ENCODE results near the gene SLC7A14. TPM values are rescaled to one million over a fixed set of nuclear protein-coding genes. Genes with fewer than 3 reads are reported as not detected.

Gene SLC7A14
- total RNA-seq, 4 donors from 2014 or later: not detected

DNA sequence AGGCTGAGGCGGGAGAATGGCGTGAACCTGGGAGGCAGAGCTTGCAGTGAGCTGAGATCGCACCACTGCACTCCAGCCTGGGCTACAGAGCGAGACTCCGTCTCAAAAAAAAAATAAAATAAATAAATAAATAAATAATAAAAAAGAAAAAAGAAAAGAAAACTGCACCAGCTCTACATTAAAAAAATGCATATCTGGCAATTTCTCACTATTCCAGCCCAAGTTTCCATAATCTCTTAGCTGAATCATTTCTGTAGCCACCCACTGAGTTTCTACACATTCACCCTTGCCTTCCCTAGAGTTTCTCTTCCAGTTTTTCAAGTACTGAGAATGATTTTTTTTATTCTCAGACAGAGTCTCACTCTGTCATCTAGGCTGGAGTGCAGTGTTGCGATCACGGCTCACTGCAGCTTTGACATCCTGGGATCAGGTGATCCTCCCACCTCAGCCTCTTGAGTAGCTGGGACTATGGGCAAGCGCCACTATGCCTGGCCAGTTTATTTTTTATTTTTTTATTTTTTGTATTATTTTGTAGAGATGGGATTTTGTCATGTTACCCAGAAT lies 24.5 kb upstream of the SLC7A14 start:
- H3K4me3 ChIP-seq (ENCODE audit: low read depth, poor library complexity, severe bottlenecking): no peak overlapping the region
- WGBS, 2 donors: 95 to 97% methylated on average over 8 of the region's 8 CpGs
- TF ChIP-seq POLR2A (IDR thresholded peaks at IDR 0.05): no peak
- no peak for DNase-seq (ENCODE audit: low spot score in 2 of 2)
- intact Hi-C loops (cut with DNase I; ENCODE audit: low total_unique reads): no loop called here

DNA sequence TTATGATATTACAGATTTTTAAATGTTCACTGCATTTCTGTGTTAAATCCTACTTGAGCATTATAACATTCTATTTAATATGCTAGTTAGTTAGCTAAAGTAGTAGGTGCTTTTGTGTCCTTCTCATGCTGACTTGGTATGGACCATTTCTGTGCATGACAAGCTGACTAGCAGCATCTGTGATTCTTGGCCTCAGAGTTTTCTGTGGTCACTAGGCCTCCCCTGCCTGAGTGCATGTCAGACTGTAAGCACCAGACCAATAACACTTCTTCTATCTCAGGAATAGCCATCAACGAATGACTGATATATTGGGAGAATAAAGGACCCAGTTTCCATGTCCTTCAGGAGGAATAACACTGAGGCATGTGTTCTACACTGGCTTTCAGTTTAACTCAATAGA lies 22.6 kb upstream of the SLC7A14 start:
- DNase-seq (ENCODE audit: low spot score in 2 of 2): no peak
- 73 to 80% methylated on average over 1 of the region's 1 CpG for WGBS, 2 donors
- no peak overlapping the region for H3K4me3 ChIP-seq (ENCODE audit: low read depth, poor library complexity, severe bottlenecking)
- intact Hi-C loops (cut with DNase I; ENCODE audit: low total_unique reads): no loop called here
- TF ChIP-seq POLR2A (IDR thresholded peaks at IDR 0.05): no peak
- TF ChIP-seq, protein P1, sequence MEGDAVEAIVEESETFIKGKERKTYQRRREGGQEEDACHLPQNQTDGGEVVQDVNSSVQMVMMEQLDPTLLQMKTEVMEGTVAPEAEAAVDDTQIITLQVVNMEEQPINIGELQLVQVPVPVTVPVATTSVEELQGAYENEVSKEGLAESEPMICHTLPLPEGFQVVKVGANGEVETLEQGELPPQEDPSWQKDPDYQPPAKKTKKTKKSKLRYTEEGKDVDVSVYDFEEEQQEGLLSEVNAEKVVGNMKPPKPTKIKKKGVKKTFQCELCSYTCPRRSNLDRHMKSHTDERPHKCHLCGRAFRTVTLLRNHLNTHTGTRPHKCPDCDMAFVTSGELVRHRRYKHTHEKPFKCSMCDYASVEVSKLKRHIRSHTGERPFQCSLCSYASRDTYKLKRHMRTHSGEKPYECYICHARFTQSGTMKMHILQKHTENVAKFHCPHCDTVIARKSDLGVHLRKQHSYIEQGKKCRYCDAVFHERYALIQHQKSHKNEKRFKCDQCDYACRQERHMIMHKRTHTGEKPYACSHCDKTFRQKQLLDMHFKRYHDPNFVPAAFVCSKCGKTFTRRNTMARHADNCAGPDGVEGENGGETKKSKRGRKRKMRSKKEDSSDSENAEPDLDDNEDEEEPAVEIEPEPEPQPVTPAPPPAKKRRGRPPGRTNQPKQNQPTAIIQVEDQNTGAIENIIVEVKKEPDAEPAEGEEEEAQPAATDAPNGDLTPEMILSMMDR (IDR thresholded peaks at IDR 0.05): no peak

DNA sequence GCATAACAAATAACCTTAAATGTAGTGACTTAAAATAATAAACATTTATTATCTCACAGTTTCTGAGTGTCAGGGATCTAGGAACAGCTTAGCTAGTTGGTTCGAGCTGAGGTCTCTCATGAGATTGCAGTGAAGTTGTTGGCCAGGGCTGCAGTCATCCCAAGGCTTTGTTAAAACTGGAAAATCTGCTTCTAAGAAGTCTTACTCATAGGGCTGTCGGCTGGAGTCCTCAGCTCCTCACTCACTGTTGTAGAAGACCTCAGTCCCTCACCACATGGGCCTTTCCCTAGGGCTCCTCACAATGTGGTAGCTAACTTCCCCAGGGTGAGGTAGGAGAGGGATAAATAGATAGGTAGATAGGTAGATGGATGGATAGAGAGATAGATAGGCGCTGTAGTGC lies 20.8 kb upstream of the SLC7A14 start:
- TF ChIP-seq, protein P1 (IDR thresholded peaks at IDR 0.05): no peak
- TF ChIP-seq POLR2A (IDR thresholded peaks at IDR 0.05): no peak
- DNase-seq (ENCODE audit: low spot score in 2 of 2): no peak
- 69 to 81% methylated on average over 3 of the region's 3 CpGs for WGBS, 2 donors
- H3K4me3 ChIP-seq (ENCODE audit: low read depth, poor library complexity, severe bottlenecking): no peak overlapping the region
- intact Hi-C loops (cut with DNase I; ENCODE audit: low total_unique reads): no loop called here

DNA sequence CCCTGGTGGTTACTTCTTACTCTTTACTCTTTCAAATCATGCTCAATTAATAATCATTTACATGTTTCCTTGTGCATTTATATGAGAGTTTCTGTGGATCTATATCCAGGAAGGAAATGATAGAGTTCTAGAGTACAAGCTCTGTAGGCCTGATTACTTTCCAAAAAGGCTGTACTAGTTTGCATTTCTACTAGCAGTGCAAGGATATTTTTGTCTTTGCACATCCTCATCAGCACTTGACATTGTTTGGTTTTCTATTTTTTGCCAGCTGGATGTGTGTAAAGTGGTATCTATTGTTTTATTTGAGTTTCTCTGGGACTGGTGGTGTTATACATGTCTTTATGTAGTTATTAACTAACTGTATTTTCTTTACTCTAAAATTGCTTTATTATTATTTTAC lies 19.6 kb upstream of the SLC7A14 start:
- no peak overlapping the region for H3K4me3 ChIP-seq (ENCODE audit: low read depth, poor library complexity, severe bottlenecking)
- no peak for TF ChIP-seq POLR2A (IDR thresholded peaks at IDR 0.05)
- TF ChIP-seq, protein P1 (IDR thresholded peaks at IDR 0.05): no peak
- DNase-seq (ENCODE audit: low spot score in 2 of 2): no peak
- intact Hi-C loops (cut with DNase I; ENCODE audit: low total_unique reads): no loop called here

DNA sequence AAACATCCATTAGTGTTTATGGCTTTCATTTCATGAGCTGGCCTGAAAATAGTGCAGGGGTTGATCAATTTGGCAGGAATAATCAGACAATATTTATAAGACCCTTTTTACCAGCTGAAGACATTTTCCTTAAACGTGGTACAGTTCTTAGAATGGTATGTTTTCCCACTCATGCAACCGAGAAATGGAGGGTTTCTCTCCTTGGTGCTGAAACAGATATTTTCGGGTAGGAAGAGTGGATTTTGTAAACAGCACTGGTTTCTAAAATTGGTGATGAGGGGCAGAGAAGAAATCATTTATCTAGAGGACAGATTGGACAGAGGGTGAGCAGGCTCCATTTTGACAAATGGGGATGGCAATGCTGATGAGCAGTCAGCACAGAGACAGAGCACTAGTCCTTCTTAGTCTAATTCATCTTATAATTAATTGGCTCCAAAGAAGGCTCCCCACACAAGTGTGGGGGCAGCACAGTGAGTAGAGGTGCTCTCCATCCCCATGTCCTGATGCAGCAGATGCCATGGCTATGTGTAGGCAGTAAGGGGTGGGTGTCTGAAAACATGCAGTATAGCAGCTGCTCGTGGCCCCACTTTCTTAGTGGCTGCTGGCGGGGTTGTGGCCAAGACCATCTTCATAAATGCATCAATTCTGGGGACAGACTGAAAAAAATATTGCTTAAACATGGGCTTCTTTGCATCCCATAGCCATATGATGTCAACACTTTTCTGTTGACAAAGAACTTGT lies 18.1 kb upstream of the SLC7A14 start:
- TF ChIP-seq POLR2A (IDR thresholded peaks at IDR 0.05): no peak
- TF ChIP-seq, protein P1 (IDR thresholded peaks at IDR 0.05): no peak
- no peak for DNase-seq (ENCODE audit: low spot score in 2 of 2)
- intact Hi-C loops (cut with DNase I; ENCODE audit: low total_unique reads): no loop called here
- whole genome bisulfite sequencing, 2 donors: 39 to 43% methylated on average over 5 of the region's 5 CpGs
- no peak overlapping the region for H3K4me3 ChIP-seq (ENCODE audit: low read depth, poor library complexity, severe bottlenecking)

DNA sequence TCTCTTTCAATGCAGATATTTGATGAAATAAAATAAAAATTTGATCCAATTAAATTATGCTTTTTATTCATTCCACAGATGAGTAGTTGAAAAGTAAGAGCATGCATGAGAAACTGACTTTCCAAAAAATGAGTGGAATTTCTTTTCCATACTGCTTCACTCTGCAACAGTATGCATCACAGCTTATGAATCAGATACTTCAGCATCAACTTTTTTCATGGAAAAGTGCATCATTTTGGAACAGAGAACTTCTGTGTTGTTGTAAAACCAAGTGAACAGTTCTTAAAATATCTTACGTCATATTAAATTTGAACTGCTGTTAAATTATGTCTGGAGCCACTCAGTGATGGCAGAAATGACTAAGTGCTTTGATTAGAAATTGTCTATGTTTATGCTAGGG lies 16.7 kb upstream of the SLC7A14 start:
- TF ChIP-seq, protein P1 (IDR thresholded peaks at IDR 0.05): no peak
- no peak for TF ChIP-seq POLR2A (IDR thresholded peaks at IDR 0.05)
- H3K4me3 ChIP-seq (ENCODE audit: low read depth, poor library complexity, severe bottlenecking): no peak overlapping the region
- WGBS, 2 donors: 89 to 94% methylated on average over 1 of the region's 1 CpG
- DNase-seq (ENCODE audit: low spot score in 2 of 2): no peak
- intact Hi-C loops (cut with DNase I; ENCODE audit: low total_unique reads): no loop called here
